H1 (cell line): Measurements from ENCODE around the gene PYGB. TPM values are rescaled to one million over a fixed set of nuclear protein-coding genes. Genes with fewer than 3 reads are reported as not detected.

Source experiments
- CTCF ChIA-PET: fragments of 300-600 bp; sonication (Branson Sonifier 250); formaldehyde crosslinking; loops from one replicate; lab custom pipeline; 2021; ENCODE audit not compliant: partially characterized antibody; lab: Charles Lee
- POLR2A ChIA-PET: fragments of 300-600 bp; sonication (Branson Sonifier 250); formaldehyde crosslinking; loops from one replicate; lab custom pipeline; 2021; ENCODE audit warnings: inconsistent platforms; ENCODE audit not compliant: partially characterized antibody; lab: Charles Lee
- DNase-seq, 2 experiments: peaks; one replicate each; pipeline versions ENCODE4 v3.0.0 to v3.0.0-alpha.2; 2010 to 2022; ENCODE audit warnings: low spot score in 2 of 2, low read depth in 1 of 2, mixed read lengths in 1 of 2
- FAIRE-seq: peaks from 2 replicates; lab custom pipeline; 2011; peaks lifted over from hg19 to GRCh38; lab: Jason Lieb, UNC
- H2AFZ ChIP-seq: 2 replicates; pipeline ENCODE4 v1.8.1; 2012; ENCODE audit warnings: low read length, inconsistent platforms
- H2AK5ac ChIP-seq: 2 replicates; pipeline ENCODE4 v1.6.1; 2013; ENCODE audit warnings: low read depth, low read length
- H2BK120ac ChIP-seq: replicated peaks from 2 replicates; pipeline ENCODE3; 2013; ENCODE audit warnings: low read depth, low read length, inconsistent platforms
- H2BK12ac ChIP-seq: 2 replicates; pipeline ENCODE4 v1.6.1; 2013; ENCODE audit warnings: low read depth, low read length
- H2BK15ac ChIP-seq: 2 replicates; pipeline ENCODE4 v1.6.1; 2013; ENCODE audit warnings: low read length
- H2BK20ac ChIP-seq: 2 replicates; pipeline ENCODE4 v1.6.1; 2013; ENCODE audit warnings: low read length
- H2BK5ac ChIP-seq: 2 replicates; pipeline ENCODE4 v1.6.1; 2013; ENCODE audit warnings: low read depth, low read length
- H3K14ac ChIP-seq: 2 replicates; pipeline ENCODE4 v1.6.1; 2013; ENCODE audit warnings: inconsistent platforms; ENCODE audit not compliant: insufficient read length
- H3K18ac ChIP-seq: 2 replicates; pipeline ENCODE4 v1.6.1; 2013; ENCODE audit warnings: low read length; ENCODE audit errors: extremely low read depth
- H3K23ac ChIP-seq: 2 replicates; pipeline ENCODE4 v1.6.1; 2013; ENCODE audit warnings: inconsistent platforms; ENCODE audit not compliant: insufficient read length
- H3K23me2 ChIP-seq: 2 replicates; pipeline ENCODE4 v1.6.1; 2013; ENCODE audit warnings: low read depth, low read length
- H3K27ac ChIP-seq: 2 replicates; pipeline ENCODE4 v1.6.1; 2011; ENCODE audit warnings: low read depth, low read length, inconsistent platforms
- H3K27me3 ChIP-seq, 4 experiments: replicated peaks in 1 of 4; 1 replicate in 1 of 4; 2 replicates in 3 of 4; pipeline versions ENCODE4 v1.6.1 to v1.8.1; 2011 to 2013; ENCODE audit warnings: low read length in 3 of 4, mild to moderate bottlenecking in 3 of 4, inconsistent platforms in 2 of 4, mixed read lengths in 2 of 4, moderate library complexity in 1 of 4; ENCODE audit not compliant: control insufficient read depth in 3 of 4, insufficient read depth in 3 of 4; ENCODE audit errors: extremely low read depth in 1 of 4
- H3K36me3 ChIP-seq, 4 experiments: 2 replicates each; pipeline versions ENCODE4 v1.6.1 to v1.8.1; 2011 to 2013; ENCODE audit warnings: mild to moderate bottlenecking in 4 of 4, low read length in 3 of 4, moderate library complexity in 2 of 4, control low read depth in 1 of 4, inconsistent platforms in 1 of 4; ENCODE audit not compliant: insufficient read depth in 4 of 4, control insufficient read depth in 2 of 4
- H3K4ac ChIP-seq: replicated peaks from 2 replicates; pipeline ENCODE3; 2013; ENCODE audit warnings: low read length, low read depth, mixed read lengths, inconsistent platforms; ENCODE audit not compliant: insufficient read length
- H3K4me1 ChIP-seq, 4 experiments: replicated peaks in 1 of 4; 1 replicate in 1 of 4; 2 replicates in 3 of 4; pipeline versions ENCODE4 v1.6.1 to v1.8.1; 2011 to 2013; ENCODE audit warnings: low read length in 3 of 4, inconsistent platforms in 2 of 4, mixed read lengths in 1 of 4; ENCODE audit not compliant: insufficient read depth in 4 of 4, control insufficient read depth in 3 of 4
- H3K4me2 ChIP-seq, 2 experiments: 2 replicates each; pipeline versions ENCODE4 v1.6.1 to v1.8.1; 2011 to 2013; ENCODE audit warnings: low read depth in 2 of 2, low read length in 2 of 2, control low read depth in 1 of 2, inconsistent platforms in 1 of 2, mild to moderate bottlenecking in 1 of 2; ENCODE audit not compliant: insufficient read depth in 1 of 2
- H3K4me3 ChIP-seq, 4 experiments: fragments of 200-600, 300-600 bp in 1 of 4; sonication (generic), shearing (Covaris generic), sonication (Bioruptor Twin) in 1 of 4; 2 replicates each; pipeline versions ENCODE4 v1.5.1 to v1.8.1; 2011 to 2016; ENCODE audit warnings: low read length in 4 of 4, low read depth in 3 of 4, control low read depth in 2 of 4, inconsistent platforms in 2 of 4, mild to moderate bottlenecking in 2 of 4, mixed read lengths in 1 of 4, moderate library complexity in 1 of 4; ENCODE audit not compliant: insufficient read depth in 2 of 4; ENCODE audit errors: extremely low read depth in 1 of 4
- H3K56ac ChIP-seq: replicated peaks from 2 replicates; pipeline ENCODE3; 2013; ENCODE audit warnings: low read depth, mild to moderate bottlenecking, mixed read lengths, low read length, inconsistent platforms; ENCODE audit not compliant: insufficient read length
- H3K79me1 ChIP-seq: 2 replicates; pipeline ENCODE4 v1.6.1; 2013; ENCODE audit warnings: low read depth, low read length, control low read depth
- H3K79me2 ChIP-seq, 2 experiments: 2 replicates each; pipeline versions ENCODE4 v1.6.1 to v1.8.1; 2012 to 2013; ENCODE audit warnings: low read length in 2 of 2, mild to moderate bottlenecking in 2 of 2, inconsistent platforms in 1 of 2; ENCODE audit not compliant: insufficient read depth in 2 of 2, control insufficient read depth in 1 of 2
- H3K9ac ChIP-seq, 4 experiments: replicated peaks in 1 of 4; 1 replicate in 1 of 4; 2 replicates in 3 of 4; pipeline versions ENCODE4 v1.6.1 to v1.8.1; 2011 to 2013; ENCODE audit warnings: low read depth in 3 of 4, low read length in 3 of 4, control low read depth in 2 of 4, mild to moderate bottlenecking in 2 of 4, moderate library complexity in 2 of 4, inconsistent platforms in 1 of 4; ENCODE audit errors: extremely low read depth in 1 of 4
- H3K9me3 ChIP-seq, 2 experiments: 2 replicates each; pipeline versions ENCODE4 v1.6.1 to v1.8.1; 2012 to 2013; ENCODE audit warnings: mild to moderate bottlenecking in 2 of 2, moderate library complexity in 2 of 2, control low read depth in 1 of 2, inconsistent platforms in 1 of 2, low read depth in 1 of 2, low read length in 1 of 2, mixed read lengths in 1 of 2; ENCODE audit not compliant: insufficient read depth in 2 of 2
- H4K20me1 ChIP-seq, 2 experiments: replicated peaks in 1 of 2; 2 replicates each; pipeline versions ENCODE3 to v1.8.1; 2011 to 2013; ENCODE audit warnings: inconsistent platforms in 2 of 2, low read length in 2 of 2, mild to moderate bottlenecking in 1 of 2; ENCODE audit not compliant: insufficient read depth in 2 of 2, control insufficient read depth in 1 of 2
- H4K5ac ChIP-seq: 2 replicates; pipeline ENCODE4 v1.6.1; 2013; ENCODE audit warnings: low read length, low read depth, mixed read lengths, inconsistent platforms; ENCODE audit not compliant: insufficient read length
- H4K8ac ChIP-seq: 2 replicates; pipeline ENCODE4 v1.8.0; 2013; ENCODE audit warnings: mild to moderate bottlenecking, moderate library complexity, low read length, inconsistent platforms; ENCODE audit not compliant: insufficient read depth; ENCODE audit errors: extremely low read depth
- H4K91ac ChIP-seq: replicated peaks from 2 replicates; pipeline ENCODE3; 2013; ENCODE audit warnings: low read length, mixed read lengths, inconsistent platforms; ENCODE audit not compliant: insufficient read length
- ASH2L ChIP-seq: fragments of 200-600, 300-600 bp; sonication (generic); IDR thresholded peaks from one replicate; pipeline ENCODE4 v1.7.1; 2017; ENCODE audit warnings: low read length
- CBX8 ChIP-seq: fragments of 300-800, 300-1000 bp; sonication (generic); IDR thresholded peaks from 2 replicates; pipeline ENCODE4 v1.7.1; 2016; ENCODE audit warnings: low read depth, low read length, borderline replicate concordance
- GTF2F1 ChIP-seq: IDR thresholded peaks from 2 replicates; pipeline ENCODE4 v1.6.1; 2012; ENCODE audit warnings: low read depth, low read length, improper control_type of control experiment, borderline replicate concordance
- PHF8 ChIP-seq: fragments of 200-600 bp; sonication (generic); conservative IDR thresholded peaks from 2 replicates; pipeline ENCODE4 v1.7.1; 2012; ENCODE audit warnings: low read depth, mild to moderate bottlenecking, inconsistent platforms, low read length, moderate library complexity
- POLR2AphosphoS5 ChIP-seq: IDR thresholded peaks from 2 replicates; pipeline ENCODE4 v1.6.1; 2011; ENCODE audit warnings: low read depth, low read length
- RBBP5 ChIP-seq: IDR thresholded peaks from 2 replicates; pipeline ENCODE4 v1.7.1; 2012; ENCODE audit warnings: low read depth, mild to moderate bottlenecking, inconsistent platforms, low read length, moderate library complexity, borderline replicate concordance
- RFX5 ChIP-seq: IDR thresholded peaks from 2 replicates; pipeline ENCODE4 v1.6.1; 2011; ENCODE audit warnings: low read depth, low read length, improper control_type of control experiment, borderline replicate concordance
- RNF2 ChIP-seq: fragments of 200-900, 300-1000 bp; sonication (generic); IDR thresholded peaks from 2 replicates; pipeline ENCODE4 v1.7.1; 2016; ENCODE audit warnings: borderline replicate concordance, low read depth, mild to moderate bottlenecking, antibody characterized with exemption, low read length; ENCODE audit not compliant: poor library complexity, severe bottlenecking; ENCODE audit errors: missing control alignments
- TAF7 ChIP-seq: optimal IDR thresholded peaks from 2 replicates; pipeline ENCODE3; 2011; ENCODE audit warnings: low read depth, mild to moderate bottlenecking, inconsistent platforms, low read length, moderate library complexity, borderline replicate concordance
- WGBS, 2 experiments: shearing (Covaris generic) in 1 of 2; methylation state at CpG; one replicate each; pipeline versions ENCODE4 v1.1.6 to v1.1.7; 2013 to 2015; ENCODE audit warnings: low lambda C conversion rate in 2 of 2, mixed read lengths in 2 of 2, inconsistent platforms in 1 of 2, low coverage in 1 of 2, missing lambda C conversion rate in 1 of 2; ENCODE audit not compliant: insufficient replicate concordance in 2 of 2, insufficient coverage in 1 of 2, insufficient read length in 1 of 2; ENCODE audit errors: extremely low coverage in 1 of 2, missing lambda C conversion rate in 1 of 2; 5-methylcytosine and 5-hydroxymethylcytosine counted together
- polyA plus RNA-seq, 7 experiments: library from polyadenylated mRNA; depleted of rRNA in 3 of 7; stranded (reverse) in 5 of 7; unstranded in 2 of 7; fragments of >200 nt in 5 of 7; fragments of 200-250 nt in 2 of 7; gene quantifications; 1 replicate in 5 of 7; 2 replicates in 1 of 7; 4 replicates in 1 of 7; pipeline versions ENCODE4 v1.2.1 to v1.2.3, GENCODE V29; 2011 to 2013; ENCODE audit warnings: missing spikeins in 2 of 7, mixed read lengths in 2 of 7
- total RNA-seq: library from RNA; stranded (reverse); fragmentation: NEBNext Ultra II Directional; extraction: Animal tissue kit (Norgen Biotek cat#: 25700); gene quantifications from 2 replicates; pipeline ENCODE4 v1.2.1, GENCODE V29; 2021
- TF ChIP-seq, protein P1 (sequence below): IDR thresholded peaks from 2 replicates; pipeline ENCODE4 v1.6.1; 2012; ENCODE audit warnings: low read length, inconsistent platforms

The PYGB gene
- total and polyA plus RNA-seq, 2 of the 8 experiments (the other 6 are each of a cell fraction or from before 2014, with no cell fraction given): 26.6 to 56.0 TPM

DNA sequence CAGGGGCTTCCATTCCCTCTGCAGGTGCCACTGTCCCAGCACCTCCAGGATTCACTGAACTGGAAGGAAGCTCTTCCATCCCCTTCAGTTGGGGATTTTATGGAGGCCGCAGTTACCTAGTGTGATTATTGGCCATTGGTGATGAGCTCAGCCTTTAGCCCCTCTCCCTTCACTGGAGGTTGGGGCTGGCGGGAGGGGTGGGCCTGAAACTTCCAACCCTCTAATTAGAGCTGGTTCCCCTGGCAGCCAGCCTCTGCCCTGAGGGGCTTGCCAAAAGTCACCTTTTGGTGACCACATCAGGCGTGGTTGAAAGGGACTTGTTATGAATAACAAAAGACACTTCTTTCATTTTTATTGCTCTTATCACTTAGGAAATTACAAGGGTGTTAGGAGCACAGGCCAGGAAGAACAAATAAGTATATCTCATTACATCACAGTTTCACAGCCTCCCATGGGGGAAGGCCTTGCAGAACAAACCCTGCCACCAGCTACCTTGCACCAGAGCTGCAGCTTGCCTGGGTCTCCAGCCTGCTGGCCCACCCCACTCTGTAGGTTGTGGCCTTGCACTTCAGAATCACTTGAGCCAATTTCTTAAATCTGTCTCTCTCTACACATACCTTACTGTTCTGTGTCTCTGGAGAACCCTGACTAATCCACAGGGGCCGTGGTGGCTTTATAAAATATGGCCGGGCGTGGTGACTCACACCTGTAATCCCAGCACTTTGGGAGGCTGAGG is 5.0 kb downstream of the PYGB start:
- FAIRE-seq: no peak
- H4K91ac ChIP-seq: no peak overlapping the region
- H4K5ac ChIP-seq: no peak overlapping the region
- H2BK15ac ChIP-seq: no peak overlapping the region
- H3K36me3 ChIP-seq: no peaks in the 10 kb centered on the region
- H4K20me1 ChIP-seq: peaks cover 3 to 10% of the 10 kb centered on the region in 2 experiments
- ChIA-PET POLR2A (no interaction called here), CTCF (interaction anchor here (1.1 kb wide), 1 partner anchor 43 kb away, joined by 3 read pairs; no protein-coding TSS in a partner anchor)
- no peak overlapping the region for H2BK120ac ChIP-seq
- no peak overlapping the region for H3K4ac ChIP-seq
- H3K18ac ChIP-seq: no peak overlapping the region
- H2BK20ac ChIP-seq: no peak overlapping the region
- H2BK12ac ChIP-seq: no peak overlapping the region
- 82% methylated on average over 6 of the region's 6 CpGs; no CpG with 5 or more reads in 1 of the 2 experiments for WGBS, 2 experiments
- no peak overlapping the region for H3K23ac ChIP-seq
- H3K56ac ChIP-seq: no peak overlapping the region
- peaks cover 0 to 3% (median 1%) of the 10 kb centered on the region in 4 experiments; a peak in 4 of 7 replicates for H3K4me1 ChIP-seq
- peaks cover 17 to 53% of the 10 kb centered on the region in 2 experiments for H3K79me2 ChIP-seq
- H3K4me3 ChIP-seq: no peak overlapping the region
- H3K27me3 ChIP-seq: no peaks in the 10 kb centered on the region
- no peak overlapping the region for H3K9ac ChIP-seq
- no peak overlapping the region; the same call in 1 of the 2 replicates for H4K8ac ChIP-seq
- no peak overlapping the region for H2AFZ ChIP-seq
- no peak overlapping the region for H3K4me2 ChIP-seq
- peaks cover 7% of the 10 kb centered on the region for H3K79me1 ChIP-seq
- H2AK5ac ChIP-seq: no peak overlapping the region
- no peak overlapping the region for H3K27ac ChIP-seq
- no peak overlapping the region for H2BK5ac ChIP-seq
- peak in 1 of 2 experiments; percentile 30 for DNase-seq
- peaks cover 5% of the 10 kb centered on the region; the same call in 1 of the 2 replicates for H3K23me2 ChIP-seq
- no peaks in the 10 kb centered on the region for H3K9me3 ChIP-seq
- H3K14ac ChIP-seq: no peak overlapping the region
- no peak for TF ChIP-seq RNF2
- TF ChIP-seq, protein P1, sequence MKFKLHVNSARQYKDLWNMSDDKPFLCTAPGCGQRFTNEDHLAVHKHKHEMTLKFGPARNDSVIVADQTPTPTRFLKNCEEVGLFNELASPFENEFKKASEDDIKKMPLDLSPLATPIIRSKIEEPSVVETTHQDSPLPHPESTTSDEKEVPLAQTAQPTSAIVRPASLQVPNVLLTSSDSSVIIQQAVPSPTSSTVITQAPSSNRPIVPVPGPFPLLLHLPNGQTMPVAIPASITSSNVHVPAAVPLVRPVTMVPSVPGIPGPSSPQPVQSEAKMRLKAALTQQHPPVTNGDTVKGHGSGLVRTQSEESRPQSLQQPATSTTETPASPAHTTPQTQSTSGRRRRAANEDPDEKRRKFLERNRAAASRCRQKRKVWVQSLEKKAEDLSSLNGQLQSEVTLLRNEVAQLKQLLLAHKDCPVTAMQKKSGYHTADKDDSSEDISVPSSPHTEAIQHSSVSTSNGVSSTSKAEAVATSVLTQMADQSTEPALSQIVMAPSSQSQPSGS: no peak
- TF ChIP-seq RBBP5: no peak
- no peak for TF ChIP-seq POLR2AphosphoS5
- TF ChIP-seq PHF8: no peak
- TF ChIP-seq GTF2F1: no peak
- no peak for TF ChIP-seq TAF7
- TF ChIP-seq RFX5: no peak
- TF ChIP-seq CBX8: no peak
- no peak for TF ChIP-seq ASH2L
